HCT116 (cell line): ENCODE data around the gene LRIG1.

Experiments used
- ATF3 ChIP-seq: IDR thresholded peaks from 2 replicates; pipeline ENCODE4 v1.6.1; 2012
- CEBPB ChIP-seq: IDR thresholded peaks from 2 replicates; pipeline ENCODE4 v1.6.1; 2012; ENCODE audit warnings: low read depth
- CTCF ChIP-seq, 3 experiments: fragments of 200-600 bp in 1 of 3; sonication (generic) in 1 of 3; IDR thresholded peaks in 2 of 3; conservative IDR thresholded peaks in 1 of 3; 2 replicates each; pipeline ENCODE4 v1.5.1; 2012 to 2017; ENCODE audit warnings: low read depth in 2 of 3, low read length in 2 of 3, antibody characterized with exemption in 1 of 3, borderline replicate concordance in 1 of 3, control low read depth in 1 of 3, mild to moderate bottlenecking in 1 of 3, mixed read lengths in 1 of 3, mixed run types in 1 of 3, moderate library complexity in 1 of 3; ENCODE audit not compliant: insufficient read depth in 1 of 3
- EGR1 ChIP-seq: IDR thresholded peaks from 2 replicates; pipeline ENCODE4 v1.6.1; 2012; ENCODE audit warnings: low read depth
- EZH2 ChIP-seq: fragments of 200-600 bp; sonication (generic); IDR thresholded peaks from 2 replicates; pipeline ENCODE4 v1.6.1; 2017; ENCODE audit warnings: antibody characterized with exemption, mixed run types
- JUND ChIP-seq: IDR thresholded peaks from 2 replicates; pipeline ENCODE4 v1.6.1; 2012
- MAX ChIP-seq: IDR thresholded peaks from 2 replicates; pipeline ENCODE4 v1.6.1; 2012
- POLR2A ChIP-seq: IDR thresholded peaks from 2 replicates; pipeline ENCODE4 v1.7.0; 2011; ENCODE audit warnings: borderline replicate concordance; ENCODE audit not compliant: insufficient read depth, insufficient read length; ENCODE audit errors: extremely low read depth
- POLR2AphosphoS5 ChIP-seq: IDR thresholded peaks from 2 replicates; pipeline ENCODE4 v1.6.1; 2011; ENCODE audit warnings: mild to moderate bottlenecking, low read depth, low read length, moderate library complexity
- REST ChIP-seq: IDR thresholded peaks from 2 replicates; pipeline ENCODE4 v1.6.1; 2012; ENCODE audit warnings: low read depth
- SP1 ChIP-seq: IDR thresholded peaks from 2 replicates; pipeline ENCODE4 v1.6.1; 2012; ENCODE audit warnings: low read depth
- YY1 ChIP-seq: IDR thresholded peaks from 2 replicates; pipeline ENCODE4 v1.6.1; 2011; ENCODE audit warnings: low read length, low read depth, moderate library complexity, mild to moderate bottlenecking; ENCODE audit not compliant: insufficient replicate concordance; ENCODE audit errors: extremely low read depth
- ZBTB33 ChIP-seq: IDR thresholded peaks from 2 replicates; pipeline ENCODE4 v1.6.1; 2011; ENCODE audit warnings: mild to moderate bottlenecking, low read length, moderate library complexity; ENCODE audit not compliant: insufficient replicate concordance; ENCODE audit errors: extremely low read depth

- TF ChIP-seq SP1 (no peak), CTCF (IDR thresholded peaks at IDR 0.05 in 2 of 3, conservative IDR thresholded peaks at IDR 0.05 in 1 of 3; ENCODE audit: borderline replicate concordance in 1 of 3, insufficient read depth in 1 of 3, low read depth in 2 of 3, low read length in 2 of 3) (no peak), ATF3 (no peak), JUND (no peak), EGR1 (no peak), POLR2A (no peak), POLR2AphosphoS5 (no peak), ZBTB33 (no peak), EZH2 (no peak), MAX (no peak), CEBPB (no peak), REST (no peak), YY1 (no peak)
Observed at GRCh38 chr3:66483409-66483906, 17.4 kb downstream of the LRIG1 start.
